Bronchial epithelial cell (primary cell): ENCODE measurements around the gene EPHB1. TPM values are rescaled to one million over a fixed set of nuclear protein-coding genes. Genes with fewer than 3 reads are reported as not detected.

Source experiments
- DNase-seq: peaks from one replicate; pipeline ENCODE4 v3.0.0-alpha.2; 2010; ENCODE audit warnings: low read depth
- FAIRE-seq: peaks from 2 replicates; lab custom pipeline; 2011; peaks lifted over from hg19 to GRCh38; lab: Jason Lieb, UNC
- H3K27me3 ChIP-seq: 2 replicates; pipeline ENCODE4 v1.5.1; 2011; ENCODE audit warnings: low read length; ENCODE audit not compliant: control insufficient read depth, insufficient read depth
- H3K36me3 ChIP-seq: 2 replicates; pipeline ENCODE4 v1.5.1; 2011; ENCODE audit warnings: low read length; ENCODE audit not compliant: control insufficient read depth, insufficient read depth
- H3K4me3 ChIP-seq: 2 replicates; pipeline ENCODE4 v1.5.1; 2011; ENCODE audit warnings: mild to moderate bottlenecking, low read depth, low read length, control low read depth
- CTCF ChIP-seq: IDR thresholded peaks from 2 replicates; pipeline ENCODE4 v1.5.1; 2011; ENCODE audit warnings: mild to moderate bottlenecking, moderate library complexity, low read length, control low read depth, inconsistent platforms; ENCODE audit not compliant: insufficient read depth, severe bottlenecking
- total RNA-seq: library from RNA; depleted of rRNA; stranded (reverse); fragments of >200 nt; gene quantifications from 2 replicates; pipeline ENCODE4 v1.2.1, GENCODE V29; 2014

Gene EPHB1
- total RNA-seq, 1 donor from 2014 or later, result under 0.01 TPM

GRCh38 chr3:134801204-134801958 lies 6.3 kb downstream of the EPHB1 start:
- Histone ChIP-seq H3K4me3 (no peak overlapping the region), H3K27me3 (peaks cover 18% of the 10 kb centered on the region), H3K36me3 (no peaks in the 10 kb centered on the region)
- DNase-seq (no peak), FAIRE-seq (no peak)
- no peak for TF ChIP-seq CTCF

DNA sequence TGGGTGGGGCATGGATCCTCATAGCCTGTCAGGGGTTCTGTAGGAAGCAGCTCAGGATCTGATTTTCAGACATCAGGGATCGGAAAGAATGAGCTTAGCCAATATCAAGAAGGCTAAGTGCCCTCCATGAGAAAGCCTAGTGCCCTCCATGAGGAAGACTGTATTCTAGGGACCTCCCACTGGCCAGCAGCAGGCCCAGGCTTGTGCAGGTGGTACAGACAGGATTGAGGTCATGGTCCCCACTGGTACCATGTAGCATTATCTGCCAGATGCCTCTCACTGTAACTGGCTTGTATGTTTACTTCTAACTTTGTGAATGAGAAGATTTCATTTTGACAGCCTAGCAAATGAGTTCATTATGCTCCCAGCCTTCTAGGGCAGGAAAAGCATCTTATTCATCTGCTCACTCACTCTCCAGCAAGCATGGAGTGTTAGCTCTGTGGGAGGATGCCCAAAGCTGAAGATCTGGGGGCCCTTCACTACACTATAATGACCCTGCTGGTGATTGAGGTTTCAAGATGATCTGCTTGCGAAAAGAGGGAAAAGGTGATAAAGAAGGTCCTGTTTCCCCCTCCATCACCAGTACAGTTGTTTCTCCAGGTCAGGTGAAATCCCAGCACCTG lies 7.5 kb downstream of the EPHB1 start:
- DNase-seq, result no peak
- Histone ChIP-seq H3K36me3 (no peaks in the 10 kb centered on the region), H3K27me3 (peaks cover 6% of the 10 kb centered on the region), H3K4me3 (no peak overlapping the region)
- TF ChIP-seq CTCF, result no peak
- peak; percentile 23 for FAIRE-seq

- FAIRE-seq, result no peak
- no peak for TF ChIP-seq CTCF
These were observed 8.0 kb downstream of the EPHB1 start for GRCh38 chr3:134803051-134803505.

DNA sequence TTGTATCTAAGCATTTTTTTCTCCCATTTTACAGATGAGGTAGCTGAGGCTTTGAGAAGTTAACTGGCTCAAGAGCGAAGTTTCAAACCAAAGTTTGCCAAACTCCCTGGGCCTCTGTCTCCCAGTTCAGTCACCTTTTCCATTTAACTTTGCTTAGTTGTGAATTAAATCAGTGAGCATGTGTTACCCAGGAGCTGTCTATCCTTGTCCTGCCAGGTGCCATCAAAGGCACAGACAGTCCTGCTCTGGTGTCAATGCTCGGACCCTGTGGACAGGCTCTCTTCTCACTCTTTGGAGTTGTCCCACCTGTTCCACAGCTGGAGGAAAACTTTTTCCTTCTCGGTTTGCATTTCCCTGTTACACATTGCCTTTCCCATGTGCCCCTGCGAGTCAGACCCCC lies 8.6 kb downstream of the EPHB1 start:
- FAIRE-seq, result no peak
- TF ChIP-seq CTCF, result no peak

More at GRCh38 chr3:134803051-134803505, 8.0 kb downstream of the EPHB1 start:
- peaks cover 4% of the 10 kb centered on the region for H3K27me3 ChIP-seq
- no peak for DNase-seq
- H3K4me3 ChIP-seq, result no peak overlapping the region
- H3K36me3 ChIP-seq, result no peaks in the 10 kb centered on the region

GRCh38 chr3:134804508-134805480 lies 9.7 kb downstream of the EPHB1 start:
- no peaks in the 10 kb centered on the region for H3K27me3 ChIP-seq
- H3K4me3 ChIP-seq, result no peak overlapping the region
- DNase-seq, result no peak
- no peaks in the 10 kb centered on the region for H3K36me3 ChIP-seq
- TF ChIP-seq CTCF, result no peak
- FAIRE-seq, result no peak

More for the DNA sequence above, 8.6 kb downstream of the EPHB1 start:
- no peak for DNase-seq
- no peaks in the 10 kb centered on the region for H3K36me3 ChIP-seq
- H3K27me3 ChIP-seq, result peaks cover 2% of the 10 kb centered on the region
- no peak overlapping the region for H3K4me3 ChIP-seq
